ENCODE data around the gene NUP50.

Gene NUP50

DNA sequence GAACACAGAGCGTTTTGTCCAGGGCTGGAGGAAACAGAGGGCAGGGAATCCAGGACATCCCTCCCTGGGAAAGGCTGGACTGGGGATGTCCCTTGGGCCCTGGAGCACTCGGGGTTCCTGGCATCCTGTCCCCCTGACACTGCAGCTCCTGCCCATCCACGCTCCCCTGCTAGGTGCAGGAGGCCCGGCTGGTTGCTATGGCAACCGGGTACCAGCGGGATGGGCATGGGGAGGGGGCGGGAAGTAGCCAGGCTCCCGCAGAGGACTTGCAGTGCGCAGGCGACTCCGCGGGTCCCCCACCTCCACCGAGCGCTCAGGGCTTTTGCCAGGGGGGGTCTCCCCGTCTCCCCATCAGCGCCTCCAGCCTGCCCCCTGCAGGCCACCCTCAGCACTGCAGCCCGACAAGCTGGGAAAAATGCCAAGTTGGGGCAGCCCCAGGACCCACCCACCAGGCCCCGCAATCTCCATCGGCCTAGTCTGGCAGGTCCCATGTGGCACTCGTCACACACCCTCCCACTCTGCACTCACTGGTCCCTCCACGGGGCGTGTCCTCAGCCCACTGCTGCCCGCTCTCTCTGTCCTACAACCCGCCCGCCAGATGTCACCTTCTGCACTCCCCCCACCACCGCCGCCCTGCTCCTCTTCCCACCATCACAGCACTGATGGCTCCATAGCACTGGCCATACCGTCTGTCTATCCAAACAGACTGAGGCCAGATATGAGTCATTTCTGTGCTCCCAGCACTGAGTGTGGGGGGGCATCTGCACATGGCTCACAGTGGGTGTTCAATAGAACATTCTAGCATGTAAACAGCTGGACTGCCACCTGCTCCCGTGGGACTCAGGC is 45.5 kb downstream of the NUP50 start:
- DNase-seq (ENCODE audit: low spot score): peak; percentile 13

DNA sequence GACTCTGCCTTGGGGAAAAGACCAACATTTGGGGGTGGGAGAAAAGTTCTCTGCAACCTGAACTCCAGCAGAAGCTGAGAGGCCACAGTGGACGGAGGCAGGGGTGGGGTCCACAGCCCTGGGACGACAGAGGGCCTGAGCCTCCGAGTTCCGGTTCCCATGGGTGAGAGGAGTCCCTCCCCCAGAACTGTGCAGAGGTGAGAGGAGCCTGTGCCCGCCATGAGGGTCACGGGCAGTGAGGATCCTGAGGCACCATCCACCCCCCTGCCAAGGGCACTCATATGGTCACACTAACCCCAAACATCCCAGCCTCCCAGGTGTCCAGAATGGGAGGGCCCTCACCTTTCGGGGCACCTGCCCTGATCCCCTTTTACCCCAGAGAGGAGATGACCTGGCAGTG is 46.4 kb downstream of the NUP50 start:
- no peak for DNase-seq (ENCODE audit: low spot score)

DNA sequence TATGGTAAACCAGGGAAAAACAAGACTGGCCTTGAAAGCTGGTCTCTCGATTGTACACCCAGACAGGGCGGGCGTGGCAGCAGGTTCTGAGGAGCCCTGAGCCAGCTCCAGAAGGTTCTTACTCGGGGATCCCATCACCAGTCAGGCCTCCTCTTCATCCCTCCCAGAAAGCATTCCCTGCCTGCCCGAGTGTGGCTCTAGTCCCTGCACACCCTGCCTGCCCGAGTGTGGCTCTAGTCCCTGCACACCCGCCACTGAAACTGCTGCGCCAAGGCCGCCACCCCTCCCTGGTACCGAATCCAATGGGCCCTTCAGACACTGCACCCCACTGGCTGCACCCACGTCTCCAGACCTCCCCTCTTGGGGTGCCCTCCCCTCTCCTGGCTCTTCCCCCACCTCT is 46.9 kb downstream of the NUP50 start:
- DNase-seq (ENCODE audit: low spot score): no peak

DNA sequence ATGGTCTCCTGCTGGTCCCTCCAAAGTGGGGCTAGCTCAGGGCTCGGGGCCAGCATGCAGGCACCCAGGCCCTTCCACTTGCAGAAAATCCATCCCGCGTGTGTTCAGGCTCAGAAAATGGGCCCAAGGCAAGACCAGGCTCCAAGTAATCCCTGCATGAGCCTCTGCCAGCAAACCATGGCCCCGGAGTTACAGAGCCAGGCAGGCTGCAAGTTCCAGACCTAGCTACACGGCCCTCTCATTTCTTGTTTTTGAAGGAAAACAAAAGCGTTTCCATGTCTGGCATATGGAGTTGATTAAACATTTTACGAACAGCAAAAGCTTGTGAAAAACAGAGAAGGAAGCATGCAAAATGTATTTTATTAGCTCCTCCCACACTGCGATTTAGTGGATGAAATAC is 47.3 kb downstream of the NUP50 start:
- DNase-seq (ENCODE audit: low spot score): no peak

DNA sequence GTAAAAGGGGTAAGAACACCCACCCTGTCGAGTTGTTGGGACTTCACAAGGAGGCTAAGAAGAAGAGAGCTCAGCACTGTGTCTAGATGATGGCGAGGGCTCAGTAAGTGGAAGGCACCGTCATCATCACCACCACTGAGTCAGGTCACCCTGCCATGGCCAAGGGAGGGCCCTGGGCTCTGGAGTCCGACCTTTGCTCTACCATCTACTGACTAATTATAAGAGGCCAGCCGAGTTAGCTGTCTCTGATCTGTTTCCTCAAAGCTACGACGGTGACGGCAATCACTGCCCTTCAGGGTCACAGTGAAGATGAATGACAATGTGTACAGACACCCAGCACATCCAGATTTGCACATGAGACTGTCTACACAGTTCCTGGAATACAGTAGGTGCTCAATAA is 47.7 kb downstream of the NUP50 start:
- no peak for DNase-seq (ENCODE audit: low spot score)

DNA sequence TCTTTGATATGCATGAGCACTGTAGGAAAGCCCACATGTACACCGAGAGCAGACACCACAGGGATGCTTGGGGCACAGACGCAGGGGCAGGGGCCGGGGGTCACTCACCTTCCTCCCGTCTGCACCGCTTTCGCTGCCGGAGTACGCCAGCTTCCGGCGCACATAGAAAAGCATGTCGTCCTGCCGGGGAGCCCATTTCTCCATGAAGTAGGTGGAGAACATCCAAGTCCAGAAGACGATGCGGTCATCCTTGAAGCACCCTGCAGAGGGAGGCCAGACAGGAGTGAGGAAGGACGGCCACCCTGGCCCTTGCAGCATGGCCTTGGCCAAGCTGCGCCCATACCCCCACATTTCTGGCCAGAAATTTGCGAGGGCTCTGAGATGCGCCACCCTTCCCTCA is 48.1 kb downstream of the NUP50 start:
- DNase-seq (ENCODE audit: low spot score): no peak

DNA sequence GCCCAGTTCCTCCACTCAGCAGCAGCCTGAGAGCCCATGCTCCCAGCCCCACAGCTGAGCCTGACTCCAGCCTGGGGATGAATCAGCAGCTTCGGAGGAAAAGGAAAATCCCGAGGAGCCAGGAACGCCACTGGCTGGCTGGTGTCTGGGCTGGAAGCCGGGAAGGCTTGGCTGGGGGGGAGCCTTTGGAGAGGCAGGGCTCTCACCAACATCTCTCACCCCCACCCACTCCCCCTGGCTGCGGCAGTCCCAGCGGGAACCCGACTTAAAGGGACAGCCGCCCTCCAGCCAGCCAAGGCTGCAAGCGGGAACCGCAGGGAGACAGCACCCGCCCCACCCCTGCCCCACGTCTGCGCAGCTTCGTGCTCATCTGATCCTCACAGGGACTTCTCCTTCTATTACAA is 48.6 kb downstream of the NUP50 start:
- DNase-seq (ENCODE audit: low spot score): no peak

DNA sequence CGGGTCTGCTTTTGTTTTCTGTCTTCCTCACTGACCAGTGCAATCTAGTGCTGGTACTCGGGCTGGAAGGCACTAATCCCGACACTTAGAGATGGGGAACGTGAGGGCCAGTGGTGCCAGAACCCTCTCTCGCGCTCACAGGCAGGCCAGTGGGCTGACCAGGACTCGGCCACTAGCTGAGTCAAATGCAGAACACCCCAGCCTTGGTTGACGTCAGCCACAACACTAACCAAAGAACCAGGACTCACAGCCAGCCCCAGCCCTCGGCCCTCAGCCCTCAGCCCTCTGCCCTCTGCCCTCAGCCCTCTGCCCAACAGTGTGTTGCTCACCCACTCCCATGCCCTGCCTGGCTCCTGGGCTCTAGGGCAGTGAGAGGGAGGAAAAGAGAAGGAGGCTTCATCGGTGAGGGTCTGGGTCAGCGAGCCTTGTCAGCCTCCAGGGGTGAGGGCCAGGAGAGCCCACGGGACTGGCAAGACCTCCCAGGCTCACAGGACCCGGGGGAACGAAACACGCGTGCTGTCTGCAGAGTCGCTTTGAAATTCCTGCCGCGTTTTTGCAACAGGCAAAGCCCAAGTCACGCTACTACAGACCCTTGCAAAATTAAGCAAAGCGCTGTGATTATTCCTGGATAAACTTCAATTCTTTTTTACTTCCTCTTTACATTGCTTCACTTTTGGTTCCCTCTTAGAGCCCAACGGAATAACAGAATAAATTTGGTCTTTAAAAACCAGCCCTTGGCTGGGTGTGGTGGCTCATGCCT is 49.4 kb downstream of the NUP50 start:
- DNase-seq (ENCODE audit: low spot score): no peak

DNA sequence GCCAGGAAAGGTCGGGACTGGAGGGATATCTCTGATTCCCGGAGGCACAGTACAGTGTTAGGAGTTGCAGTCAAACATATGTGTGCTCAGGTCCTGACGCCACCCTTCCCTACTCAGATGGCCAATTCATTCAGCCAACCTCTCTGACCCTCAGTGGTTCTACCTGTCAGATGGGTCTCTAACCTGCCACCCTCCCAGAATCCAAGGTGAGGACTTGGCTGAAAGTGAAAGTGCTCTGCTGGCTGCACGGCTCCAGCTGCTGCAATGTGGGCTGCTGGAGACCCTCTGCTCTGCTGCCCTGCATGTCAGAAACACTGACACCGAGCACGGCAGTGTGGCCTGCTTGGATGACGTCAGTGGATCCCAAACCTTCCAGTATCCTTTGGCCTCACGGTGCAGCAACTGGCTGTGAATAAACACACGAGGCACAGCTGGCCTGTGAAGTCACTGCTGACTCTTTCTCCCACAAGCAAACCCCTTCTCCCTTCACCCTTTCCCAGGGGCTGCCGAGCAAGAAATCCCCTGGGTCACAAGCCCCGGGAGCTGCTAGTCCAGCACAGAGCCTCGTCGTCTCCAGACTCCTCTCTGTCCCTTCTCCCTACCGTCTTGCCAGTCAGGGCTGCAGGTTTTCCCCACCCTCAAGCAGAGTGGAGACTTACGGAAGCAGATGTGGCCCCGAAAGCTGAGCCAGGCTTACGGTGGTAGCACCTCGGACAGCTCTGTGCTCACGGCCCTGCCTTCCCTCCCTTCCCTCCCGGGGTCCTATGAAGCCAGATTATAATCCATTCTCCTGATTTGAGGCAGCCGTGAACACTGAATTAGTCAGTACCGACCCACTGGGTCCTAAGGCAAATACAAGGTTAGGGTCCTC is 52.6 kb downstream of the NUP50 start:
- no peak for DNase-seq (ENCODE audit: low spot score)

DNA sequence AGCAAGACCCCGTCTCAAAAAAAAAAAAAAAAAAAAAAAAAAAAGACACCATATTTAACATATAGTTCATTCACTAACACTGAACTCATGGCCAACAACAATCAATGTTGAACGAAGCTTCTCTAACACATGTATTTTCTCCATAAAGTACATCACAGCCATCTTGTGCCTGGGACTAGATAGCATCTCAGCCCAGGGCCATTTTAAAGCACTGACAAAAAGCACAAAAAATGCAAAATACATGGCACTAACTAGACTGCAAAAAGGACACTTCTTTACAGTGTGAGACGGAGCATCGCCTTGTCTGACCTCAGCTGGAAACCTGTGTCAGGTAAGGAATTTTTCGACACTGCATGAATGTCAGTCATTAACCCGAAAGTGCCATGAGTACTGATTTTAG is 53.6 kb downstream of the NUP50 start:
- DNase-seq (ENCODE audit: low spot score): no peak

DNA sequence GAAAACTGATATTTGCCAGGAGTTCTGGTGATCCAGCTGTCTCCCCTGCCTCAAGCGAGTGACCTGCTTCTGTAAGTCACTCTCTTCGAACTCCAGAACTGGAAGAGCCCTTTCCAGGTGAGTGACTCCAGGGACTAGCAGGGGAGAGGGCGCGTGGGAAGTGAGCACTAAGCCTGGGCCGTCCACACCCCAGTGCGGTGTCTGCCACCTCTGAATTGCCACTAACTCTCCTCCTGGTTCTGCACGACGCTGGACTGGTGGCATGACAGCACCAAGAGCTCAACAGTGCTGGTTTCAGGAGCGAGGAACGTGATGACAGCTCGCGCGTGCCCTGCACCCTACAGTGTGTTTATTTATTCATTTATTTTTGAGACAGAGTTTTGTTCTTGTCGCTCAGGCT is 54.1 kb downstream of the NUP50 start:
- DNase-seq (ENCODE audit: low spot score): no peak

DNA sequence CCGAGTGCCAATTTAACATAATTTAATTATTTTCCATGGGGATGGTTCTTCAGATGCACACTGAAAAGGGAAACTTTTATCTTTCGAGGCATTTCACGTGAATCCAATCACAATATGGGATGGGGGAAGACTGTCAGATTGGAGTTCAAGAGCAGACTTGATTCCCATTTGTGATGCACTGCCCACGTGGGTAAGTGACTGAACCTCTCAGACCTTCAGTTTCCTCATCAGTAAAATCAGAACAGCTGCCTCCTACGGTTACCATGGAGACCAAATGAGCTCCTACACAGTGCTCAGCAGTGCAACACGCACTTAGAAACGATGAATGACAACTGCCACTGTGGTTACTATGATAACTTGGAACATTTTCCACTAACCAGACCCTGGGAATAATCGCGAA is 55.3 kb downstream of the NUP50 start:
- peak; percentile 23 for DNase-seq (ENCODE audit: low spot score)

DNA sequence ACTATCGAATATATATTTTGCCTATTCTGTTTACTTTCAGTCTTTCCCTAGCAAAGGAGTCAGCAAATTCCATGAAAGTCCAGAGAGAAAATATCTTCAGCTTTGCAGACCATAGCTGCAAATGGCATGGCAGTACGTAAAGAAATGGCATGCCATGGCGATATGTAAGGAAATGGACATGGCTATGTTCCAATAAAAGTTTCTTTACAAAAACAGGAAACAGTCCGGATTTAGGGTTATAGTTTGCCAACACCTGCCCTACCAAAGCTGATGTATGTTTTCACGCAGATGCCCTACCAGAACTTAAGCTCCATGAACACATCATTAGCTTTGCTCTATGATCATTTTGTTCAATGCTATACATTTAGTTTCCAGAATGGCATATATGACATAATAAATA is 57.5 kb downstream of the NUP50 start:
- DNase-seq (ENCODE audit: low spot score): no peak

DNA sequence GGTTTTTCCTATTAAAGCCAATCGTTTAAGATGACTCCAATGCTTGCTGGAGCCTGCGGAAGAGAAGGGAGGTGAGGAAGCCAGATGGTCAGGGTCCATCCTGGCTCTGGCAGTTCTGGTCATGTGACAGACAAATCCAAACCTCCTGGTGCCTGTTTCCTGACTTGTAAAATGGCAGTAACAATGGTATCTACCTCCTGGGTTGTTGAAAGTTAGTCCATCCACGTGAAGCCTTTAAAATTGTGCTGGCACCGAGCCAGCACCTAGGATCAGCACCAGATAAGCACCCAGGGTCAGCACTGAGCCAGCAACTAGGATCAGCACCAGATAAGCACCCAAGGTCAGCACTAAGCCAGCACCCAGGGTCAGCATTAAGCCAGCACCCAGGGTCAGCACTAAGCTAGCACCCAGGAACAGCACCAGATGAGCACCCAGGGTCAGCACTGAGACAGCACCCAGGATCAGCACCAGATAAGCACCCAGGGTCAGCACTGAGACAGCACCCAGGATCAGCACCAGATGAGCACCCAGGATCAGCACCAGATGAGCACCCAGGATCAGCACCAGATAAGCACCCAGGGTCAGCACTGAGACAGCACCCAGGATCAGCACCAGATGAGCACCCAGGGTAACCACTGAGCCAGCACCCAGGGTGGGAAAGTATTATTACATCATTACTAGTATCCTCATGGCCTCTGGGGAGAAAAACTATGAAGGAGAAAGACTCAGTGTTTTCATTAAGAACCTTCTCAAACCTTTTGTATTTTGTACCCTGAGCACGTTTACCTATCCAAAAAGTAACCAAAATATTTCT is 59.8 kb downstream of the NUP50 start:
- DNase-seq (ENCODE audit: low spot score): no peak

DNA sequence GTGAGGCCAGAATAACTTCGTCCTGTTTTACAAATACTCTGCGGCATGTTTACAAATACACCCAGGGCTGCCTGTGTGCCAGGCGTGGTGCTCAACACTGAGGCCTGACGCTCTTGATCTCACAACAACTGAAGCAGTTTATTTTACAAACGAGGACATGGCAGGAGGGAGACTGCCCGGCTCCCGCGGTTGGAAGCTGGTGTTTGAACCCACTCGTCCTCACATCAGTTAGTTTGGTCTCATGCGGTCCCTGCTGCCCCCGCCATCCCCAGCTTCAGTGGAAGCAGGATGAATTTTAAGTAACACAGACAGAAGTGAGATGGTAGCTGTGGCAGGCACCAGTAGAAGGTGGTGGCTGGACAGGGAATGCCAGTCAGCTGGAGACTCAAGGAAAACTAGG is 60.6 kb downstream of the NUP50 start:
- no peak for DNase-seq (ENCODE audit: low spot score)

DNA sequence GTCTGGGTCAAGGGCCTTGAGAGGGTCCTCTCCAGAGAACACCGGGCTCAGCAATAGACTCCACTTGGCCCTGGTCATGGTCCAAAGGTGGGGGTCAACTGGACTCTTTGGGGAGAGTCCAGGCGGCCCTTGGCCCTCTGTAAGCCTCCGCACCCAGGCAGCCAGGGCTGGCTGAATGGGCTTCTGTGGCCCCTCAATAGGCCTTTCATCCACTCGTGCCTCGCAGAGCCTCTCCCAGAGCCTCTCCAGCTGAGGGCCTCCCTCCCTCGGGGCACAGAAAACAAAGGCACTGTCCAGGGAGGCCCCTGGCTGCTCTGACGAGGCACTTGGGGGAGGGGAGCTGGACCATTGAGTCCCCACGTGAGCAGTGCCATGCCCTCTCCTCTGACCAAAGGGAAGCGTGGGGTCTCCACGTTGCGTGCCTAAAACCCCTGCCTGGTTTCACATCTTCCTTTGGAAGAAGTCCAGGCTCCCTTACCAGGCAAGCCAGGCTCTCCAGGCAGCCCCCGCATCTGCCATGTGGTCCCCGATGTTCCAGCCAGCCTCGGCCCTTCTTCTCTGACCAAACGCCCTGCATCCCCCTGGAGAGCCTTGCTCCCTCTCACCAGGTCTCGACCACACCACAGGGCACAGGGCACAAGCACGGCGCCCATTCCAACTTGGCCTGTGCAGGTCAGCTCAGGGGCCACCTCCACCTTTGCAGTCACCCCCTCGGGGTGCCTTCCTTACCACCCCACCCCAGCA is 61.4 kb downstream of the NUP50 start:
- no peak for DNase-seq (ENCODE audit: low spot score)

DNA sequence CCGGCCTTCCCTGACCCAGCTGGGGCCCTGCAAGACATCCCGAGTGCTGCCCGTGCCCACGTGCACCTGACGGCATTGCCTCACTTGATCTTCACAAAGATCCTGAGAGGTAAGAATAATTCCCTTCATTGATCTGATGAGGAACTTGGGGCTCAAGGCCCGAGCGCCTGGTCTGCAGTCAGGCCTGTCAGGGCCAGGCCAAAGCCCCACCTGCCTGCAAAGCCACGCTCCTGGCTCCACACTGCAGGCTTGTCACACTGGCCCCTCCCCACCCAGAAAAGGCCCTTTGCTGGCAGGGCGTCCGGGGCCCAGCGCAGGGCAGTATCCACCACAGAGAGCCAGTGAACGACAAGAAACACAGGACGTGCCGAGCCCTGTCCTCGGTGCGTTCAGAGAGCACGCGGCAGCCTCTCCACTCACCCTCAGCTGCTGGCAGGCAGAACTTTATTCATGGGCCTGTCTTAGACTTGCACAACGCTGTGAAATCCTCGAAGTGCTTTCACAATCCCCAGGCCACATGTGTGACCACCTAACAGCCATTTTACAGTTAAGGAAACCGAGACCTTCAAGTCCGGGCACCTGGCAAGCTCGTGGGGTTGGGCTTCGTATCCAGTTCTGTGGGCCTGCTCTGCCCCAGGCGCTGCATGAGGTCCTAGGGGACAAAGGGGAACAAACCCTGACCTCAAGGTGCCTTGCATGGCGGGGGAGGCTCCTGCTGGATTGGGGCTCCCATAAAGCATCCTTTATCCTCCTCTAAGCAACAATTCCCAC is 62.2 kb downstream of the NUP50 start:
- DNase-seq (ENCODE audit: low spot score): no peak

DNA sequence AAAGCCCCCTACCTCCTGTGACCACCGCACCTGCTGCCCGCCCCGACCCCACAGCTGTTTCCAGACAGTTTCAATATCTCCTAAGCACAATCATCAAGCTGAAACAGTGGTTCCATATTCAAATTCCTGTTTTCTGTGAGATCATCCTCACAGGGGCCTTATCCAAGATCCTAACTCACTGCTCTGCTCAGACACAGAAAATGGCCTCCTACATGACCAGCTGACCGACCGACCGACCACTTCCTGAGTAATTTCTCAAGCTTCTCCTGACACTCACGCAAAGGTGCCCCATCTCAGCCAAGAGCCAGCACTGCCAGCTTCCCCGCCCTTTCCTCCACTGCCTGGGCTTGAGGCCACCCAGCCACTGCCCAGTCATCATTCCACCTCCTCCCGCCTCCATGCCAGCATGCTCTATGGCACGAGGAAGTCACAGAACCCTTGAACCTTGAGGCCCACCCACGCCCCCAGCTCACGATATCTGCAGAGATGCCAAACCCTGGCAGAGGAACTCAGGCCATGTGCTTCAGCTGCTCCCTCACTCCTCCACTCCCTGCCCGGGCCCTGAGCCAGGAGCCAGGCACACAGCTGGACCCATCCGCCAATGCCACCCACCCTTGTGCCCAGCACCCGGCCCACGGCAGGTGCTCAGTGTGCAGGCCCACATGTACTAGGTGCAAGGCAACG is 62.9 kb downstream of the NUP50 start:
- DNase-seq (ENCODE audit: low spot score): no peak

DNA sequence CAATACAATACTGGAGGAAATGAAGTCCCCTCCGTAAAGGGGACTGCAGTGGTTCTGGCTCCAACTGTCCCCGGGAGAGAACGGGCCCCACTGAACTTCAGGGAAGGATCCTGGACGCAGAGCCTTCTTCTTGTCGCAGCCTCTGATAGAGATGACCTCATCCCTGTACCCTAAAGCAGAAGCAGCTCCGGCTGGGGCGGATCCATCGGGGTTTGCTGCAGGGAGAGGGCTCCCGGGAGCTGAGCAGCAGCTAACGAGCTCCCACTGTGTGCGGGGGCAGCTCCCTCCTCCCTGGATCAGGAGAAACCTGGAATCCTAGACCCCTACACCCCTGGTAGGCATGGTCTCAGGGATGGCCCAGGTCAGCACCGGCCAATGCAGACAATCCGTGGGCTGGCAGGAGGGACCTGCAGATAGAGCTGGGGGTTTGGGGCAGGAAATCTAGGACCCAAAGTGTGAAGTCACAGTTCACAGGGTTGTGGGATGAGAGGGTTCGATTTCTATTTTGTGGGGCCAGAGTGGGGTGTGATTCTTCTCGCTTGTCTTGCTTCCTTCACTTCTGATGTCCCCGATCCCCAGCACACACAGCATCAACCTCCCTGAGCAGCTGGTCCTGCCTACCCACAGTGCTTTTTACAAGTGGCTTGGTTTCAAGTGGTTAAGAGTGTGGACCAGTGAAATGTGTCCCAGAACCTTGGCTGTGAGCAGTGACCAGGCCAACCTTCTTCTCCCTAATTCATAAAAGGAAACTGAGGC is 64.1 kb downstream of the NUP50 start:
- no peak for DNase-seq (ENCODE audit: low spot score)

Measured in CD4-positive, alpha-beta T cell treated with Interleukin-2 at 100 ng/mL for 4 hours (primary cell).